GM12891 (cell line): ENCODE measurements around the gene CCDC142.

Experiments used
- PAX5 ChIP-seq: IDR thresholded peaks from 2 replicates; pipeline ENCODE4 v1.6.1; 2011; ENCODE audit warnings: low read length, moderate library complexity, mild to moderate bottlenecking; ENCODE audit not compliant: insufficient read depth, severe bottlenecking
- POLR2A ChIP-seq: IDR thresholded peaks from 2 replicates; pipeline ENCODE4 v1.6.1; 2011; ENCODE audit warnings: low read depth, low read length, control low read depth
- POLR2AphosphoS5 ChIP-seq: IDR thresholded peaks from 2 replicates; pipeline ENCODE4 v1.6.1; 2011; ENCODE audit warnings: low read depth, low read length, control low read depth
- SPI1 ChIP-seq: IDR thresholded peaks from 2 replicates; pipeline ENCODE4 v1.6.1; 2011; ENCODE audit warnings: low read depth, low read length, control low read depth
- TAF1 ChIP-seq: IDR thresholded peaks from 2 replicates; pipeline ENCODE4 v1.6.1; 2011; ENCODE audit warnings: low read depth, low read length, control low read depth

DNA sequence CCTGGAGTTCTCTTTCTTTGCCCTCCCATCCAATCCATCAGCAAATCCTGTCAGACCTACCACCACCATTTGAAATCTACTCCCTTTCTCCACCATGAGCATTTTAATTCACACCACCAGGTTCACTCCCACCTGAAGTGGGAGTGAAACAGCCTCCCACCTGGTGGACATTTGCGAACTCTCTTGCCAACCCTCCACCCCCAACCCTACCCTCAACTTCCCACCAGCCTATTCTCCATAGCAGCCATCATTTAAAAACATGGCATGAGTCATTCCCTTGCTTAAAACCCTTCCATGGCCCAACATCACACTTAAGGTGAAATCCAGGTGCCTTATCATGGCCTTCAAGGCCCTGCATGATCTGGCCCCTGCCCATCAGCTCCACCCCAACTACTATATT, 44.5 kb downstream of the CCDC142 start:
- TF ChIP-seq POLR2AphosphoS5, result no peak
- TF ChIP-seq TAF1, result no peak
- TF ChIP-seq POLR2A, result no peak
- no peak for TF ChIP-seq PAX5
- no peak for TF ChIP-seq SPI1
